A549 (cell line): Measurements from ENCODE around the gene SIX6. TPM values are rescaled to one million over a fixed set of nuclear protein-coding genes. Genes with fewer than 3 reads are reported as not detected.

Source experiments
- ATAC-seq, 2 experiments: fragments of 200-7000 bp in 1 of 2; fragments of >200 bp in 1 of 2; cut with Nextera tagmentation in 1 of 2; cut with Tn5 transposase in 1 of 2; 3 replicates each; pipeline versions ENCODE4 v1.8.0 to v1.9.1; 2018 to 2020; ENCODE audit warnings: mild to moderate bottlenecking in 1 of 2, moderate library complexity in 1 of 2
- CTCF ChIA-PET: fragments of 300-600 bp; sonication (Branson Sonifier 250); formaldehyde crosslinking; extraction: SDS; loops from one replicate; lab custom pipeline; 2021; ENCODE audit warnings: antibody characterized with exemption, inconsistent platforms; lab: Yijun Ruan, JAX
- POLR2A ChIA-PET: fragments of 350-600 bp; formaldehyde crosslinking; extraction: SDS; loops from one replicate; lab custom pipeline; 2021; ENCODE audit warnings: antibody characterized with exemption, inconsistent platforms; lab: Yijun Ruan, JAX
- DNase-seq, 2 experiments: peaks; one replicate each; pipeline versions ENCODE4 v3.0.0 to v3.0.0-alpha.2; 2011 to 2016; ENCODE audit warnings: low read depth in 1 of 2, low spot score in 1 of 2
- FAIRE-seq: peaks from 2 replicates; lab custom pipeline; 2011; peaks lifted over from hg19 to GRCh38; lab: Jason Lieb, UNC
- H3K27ac ChIP-seq, 2 experiments: fragments of >200 bp; sonication (Bioruptor Twin); formaldehyde crosslinking; 3 replicates each; pipeline ENCODE4 v1.5.1; 2016 to 2017
- H3K4me1 ChIP-seq: fragments of >200 bp; sonication (Bioruptor Twin); formaldehyde crosslinking; 3 replicates; pipeline ENCODE4 v1.6.1; 2016
- H3K4me2 ChIP-seq: fragments of >200 bp; sonication (Bioruptor Twin); formaldehyde crosslinking; 3 replicates; pipeline ENCODE4 v1.6.1; 2016
- H3K4me3 ChIP-seq: fragments of >200 bp; sonication (Bioruptor Twin); formaldehyde crosslinking; 3 replicates; pipeline ENCODE4 v1.5.1; 2016
- H3K9me3 ChIP-seq: fragments of >200 bp; sonication (Bioruptor Twin); formaldehyde crosslinking; 3 replicates; pipeline ENCODE4 v1.6.1; 2016
- ATOH8 ChIP-seq: fragments of 250-450 bp; sonication (Bioruptor Pico); IDR thresholded peaks from 2 replicates; pipeline ENCODE4 v1.5.0; 2020; ENCODE audit warnings: low read depth, mild to moderate bottlenecking, moderate library complexity
- BCL3 ChIP-seq: fragments of >200 bp; sonication (Bioruptor Twin); formaldehyde crosslinking; IDR thresholded peaks from 3 replicates; pipeline ENCODE4 v1.6.1; 2016
- CBX2 ChIP-seq: fragments of 200-600 bp; sonication (generic); IDR thresholded peaks from 2 replicates; pipeline ENCODE4 v1.6.1; 2016; ENCODE audit warnings: low read depth, mild to moderate bottlenecking, borderline replicate concordance
- CBX8 ChIP-seq: fragments of 200-600 bp; sonication (generic); IDR thresholded peaks from 2 replicates; pipeline ENCODE4 v1.6.1; 2016
- CHD4 ChIP-seq: fragments of 200-600 bp; sonication (generic); IDR thresholded peaks from 2 replicates; pipeline ENCODE4 v1.6.1; 2016; ENCODE audit warnings: antibody characterized with exemption, mild to moderate bottlenecking, borderline replicate concordance
- CTCF ChIP-seq: fragments of >200 bp; sonication (Bioruptor Twin); formaldehyde crosslinking; IDR thresholded peaks from 3 replicates; pipeline ENCODE4 v1.5.1; 2016
- ESRRA ChIP-seq: fragments of 150-350 bp; IDR thresholded peaks from 2 replicates; pipeline ENCODE4 v1.6.1; 2014; ENCODE audit warnings: mild to moderate bottlenecking, low read length, borderline replicate concordance
- FOSL2 ChIP-seq, 2 experiments: fragments of 450-650 bp in 1 of 2; fragments of >200 bp in 1 of 2; sonication (Bioruptor Twin) in 1 of 2; formaldehyde crosslinking; IDR thresholded peaks; 2 replicates each; pipeline versions ENCODE4 v1.5.0 to v1.6.1; 2016 to 2020; ENCODE audit warnings: mild to moderate bottlenecking in 1 of 2, moderate library complexity in 1 of 2
- FOXS1 ChIP-seq: fragments of 250-450 bp; sonication (Bioruptor Pico); IDR thresholded peaks from 2 replicates; pipeline ENCODE4 v1.5.0; 2020; ENCODE audit warnings: mild to moderate bottlenecking, moderate library complexity
- HOXA7 ChIP-seq: fragments of 250-450 bp; sonication (Bioruptor Pico); IDR thresholded peaks from 2 replicates; pipeline ENCODE4 v1.5.0; 2020; ENCODE audit warnings: mild to moderate bottlenecking, moderate library complexity
- HOXB13 ChIP-seq: fragments of 250-450 bp; sonication (Bioruptor Pico); IDR thresholded peaks from 2 replicates; pipeline ENCODE4 v1.5.0; 2020; ENCODE audit warnings: low read depth, mild to moderate bottlenecking, moderate library complexity
- KDM5A ChIP-seq: fragments of 200-600 bp; sonication (generic); IDR thresholded peaks from 2 replicates; pipeline ENCODE4 v1.6.1; 2016; ENCODE audit warnings: antibody characterized with exemption, mild to moderate bottlenecking
- POLR2AphosphoS2 ChIP-seq: conservative IDR thresholded peaks from 2 replicates; pipeline ENCODE4 v1.6.1; 2012; ENCODE audit warnings: low read length, improper control_type of control experiment, inconsistent platforms
- RARB ChIP-seq: fragments of 250-450 bp; sonication (Bioruptor Pico); IDR thresholded peaks from 2 replicates; pipeline ENCODE4 v1.8.0; 2021; ENCODE audit warnings: mild to moderate bottlenecking, moderate library complexity
- RCOR1 ChIP-seq: fragments of 150-350 bp; IDR thresholded peaks from 2 replicates; pipeline ENCODE4 v1.6.1; 2014; ENCODE audit warnings: antibody characterized with exemption, low read length, low read depth
- RNF2 ChIP-seq: fragments of 200-600 bp; sonication (generic); IDR thresholded peaks from 2 replicates; pipeline ENCODE4 v1.6.1; 2016; ENCODE audit warnings: low read depth, mild to moderate bottlenecking, antibody characterized with exemption, moderate library complexity, borderline replicate concordance
- TP53 ChIP-seq: fragments of 250-450 bp; sonication (Bioruptor Pico); IDR thresholded peaks from 2 replicates; pipeline ENCODE4 v1.5.0; 2021; ENCODE audit warnings: mild to moderate bottlenecking, moderate library complexity
- ZC3H11A ChIP-seq: fragments of 450-650 bp; IDR thresholded peaks from 2 replicates; pipeline ENCODE4 v1.6.1; 2014; ENCODE audit warnings: antibody characterized with exemption, mild to moderate bottlenecking
- ZFP36 ChIP-seq: fragments of 450-650 bp; IDR thresholded peaks from 2 replicates; pipeline ENCODE4 v1.6.1; 2014; ENCODE audit warnings: borderline replicate concordance; ENCODE audit not compliant: partially characterized antibody
- ZNF302 ChIP-seq: fragments of 250-450 bp; sonication (Bioruptor Pico); IDR thresholded peaks from 2 replicates; pipeline ENCODE4 v1.9.0; 2021; ENCODE audit warnings: inconsistent platforms, mild to moderate bottlenecking, moderate library complexity
- ZSCAN20 ChIP-seq: fragments of 250-450 bp; sonication (Bioruptor Pico); IDR thresholded peaks from 2 replicates; pipeline ENCODE4 v1.8.0; 2022; ENCODE audit warnings: mild to moderate bottlenecking, moderate library complexity
- WGBS: methylation state at CpG from one replicate; pipeline ENCODE4 v1.1.6; 2017; ENCODE audit errors: missing lambda C conversion rate; 5-methylcytosine and 5-hydroxymethylcytosine counted together
- polyA plus RNA-seq, 4 experiments: library from polyadenylated mRNA; depleted of rRNA in 3 of 4; stranded (reverse); fragments of >200 nt; fragmentation: RNase III in 1 of 4; extraction: RNeasy Plus Mini Kit Qiagen cat#74134 plus additional on column Dnase treatment in 1 of 4; gene quantifications; 2 replicates in 3 of 4; 3 replicates in 1 of 4; pipeline ENCODE4 v1.2.3, GENCODE V29; 2011 to 2017
- TF ChIP-seq, protein P1 (sequence below): IDR thresholded peaks from 2 replicates; pipeline ENCODE4 v1.6.1; 2012
- TF ChIP-seq, protein P2 (sequence below): fragments of 200-600 bp; sonication (generic); IDR thresholded peaks from 2 replicates; pipeline ENCODE4 v1.6.1; 2016; ENCODE audit warnings: antibody characterized with exemption, mild to moderate bottlenecking, moderate library complexity
- TF ChIP-seq, protein P3 (sequence below): fragments of 150-350 bp; IDR thresholded peaks from 2 replicates; pipeline ENCODE4 v1.6.1; 2014; ENCODE audit warnings: low read depth, mild to moderate bottlenecking, low read length

Gene SIX6
- polyA plus RNA-seq, 2 of the 4 experiments (the other 2 are of a cell fraction) = not detected

DNA sequence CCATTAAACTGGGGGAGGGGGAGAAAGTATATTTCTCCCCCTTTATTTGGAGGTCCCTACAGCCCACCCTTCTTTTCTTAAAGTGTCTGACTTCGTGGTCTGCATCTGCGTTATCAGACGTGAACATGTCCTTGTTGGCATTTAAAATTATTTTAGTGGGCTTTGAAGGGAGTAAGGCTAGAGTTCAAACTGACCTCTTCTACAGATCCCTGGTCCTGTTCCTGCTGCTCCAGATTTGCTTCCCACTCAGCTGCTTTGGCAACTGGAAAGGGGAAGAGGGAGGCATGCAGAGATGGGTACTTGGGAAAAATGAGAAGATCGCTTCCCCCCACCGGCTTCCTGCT, 611 bp upstream of the SIX6 start (continued):
- TF ChIP-seq BCL3 (no peak), ESRRA (no peak), ATOH8 (CRISPR knock-in tag) (no peak), FOXS1 (CRISPR knock-in tag) (no peak)
- TF ChIP-seq, protein P1, sequence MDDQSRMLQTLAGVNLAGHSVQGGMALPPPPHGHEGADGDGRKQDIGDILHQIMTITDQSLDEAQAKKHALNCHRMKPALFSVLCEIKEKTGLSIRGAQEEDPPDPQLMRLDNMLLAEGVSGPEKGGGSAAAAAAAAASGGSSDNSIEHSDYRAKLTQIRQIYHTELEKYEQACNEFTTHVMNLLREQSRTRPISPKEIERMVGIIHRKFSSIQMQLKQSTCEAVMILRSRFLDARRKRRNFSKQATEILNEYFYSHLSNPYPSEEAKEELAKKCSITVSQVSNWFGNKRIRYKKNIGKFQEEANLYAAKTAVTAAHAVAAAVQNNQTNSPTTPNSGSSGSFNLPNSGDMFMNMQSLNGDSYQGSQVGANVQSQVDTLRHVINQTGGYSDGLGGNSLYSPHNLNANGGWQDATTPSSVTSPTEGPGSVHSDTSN = no peak

DNA sequence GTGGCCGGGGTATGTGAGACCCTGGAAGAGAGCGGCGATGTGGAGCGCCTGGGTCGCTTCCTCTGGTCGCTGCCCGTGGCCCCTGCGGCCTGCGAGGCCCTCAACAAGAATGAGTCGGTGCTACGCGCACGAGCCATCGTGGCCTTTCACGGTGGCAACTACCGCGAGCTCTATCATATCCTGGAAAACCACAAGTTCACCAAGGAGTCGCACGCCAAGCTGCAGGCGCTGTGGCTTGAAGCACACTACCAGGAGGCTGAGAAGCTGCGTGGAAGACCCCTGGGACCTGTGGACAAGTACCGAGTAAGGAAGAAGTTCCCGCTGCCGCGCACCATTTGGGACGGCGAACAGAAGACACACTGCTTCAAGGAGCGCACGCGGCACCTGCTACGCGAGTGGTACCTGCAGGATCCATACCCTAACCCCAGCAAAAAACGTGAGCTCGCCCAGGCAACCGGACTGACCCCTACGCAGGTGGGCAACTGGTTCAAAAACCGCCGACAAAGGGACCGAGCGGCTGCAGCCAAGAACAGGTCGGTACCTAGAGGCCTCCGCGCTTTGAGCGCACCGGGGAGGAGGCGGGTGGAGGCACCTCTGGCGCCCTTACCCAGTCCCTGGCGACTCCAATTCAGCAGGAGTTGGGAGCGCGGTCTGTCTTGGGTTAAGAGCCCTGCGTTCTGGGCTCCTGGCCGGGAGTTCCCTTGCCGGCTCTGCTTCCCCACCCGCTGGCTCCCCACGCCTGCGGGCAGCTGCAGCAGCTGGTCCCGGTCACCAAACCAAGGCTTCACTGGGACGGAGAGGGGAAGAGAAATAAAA, 700 bp downstream of the SIX6 start:
- no peak for FAIRE-seq
- CTCF ChIA-PET = interaction anchor here (1.0 to 1.1 kb wide), 3 partner anchors 18 to 325 kb away, joined by 3 read pairs; no protein-coding TSS in a partner anchor

DNA sequence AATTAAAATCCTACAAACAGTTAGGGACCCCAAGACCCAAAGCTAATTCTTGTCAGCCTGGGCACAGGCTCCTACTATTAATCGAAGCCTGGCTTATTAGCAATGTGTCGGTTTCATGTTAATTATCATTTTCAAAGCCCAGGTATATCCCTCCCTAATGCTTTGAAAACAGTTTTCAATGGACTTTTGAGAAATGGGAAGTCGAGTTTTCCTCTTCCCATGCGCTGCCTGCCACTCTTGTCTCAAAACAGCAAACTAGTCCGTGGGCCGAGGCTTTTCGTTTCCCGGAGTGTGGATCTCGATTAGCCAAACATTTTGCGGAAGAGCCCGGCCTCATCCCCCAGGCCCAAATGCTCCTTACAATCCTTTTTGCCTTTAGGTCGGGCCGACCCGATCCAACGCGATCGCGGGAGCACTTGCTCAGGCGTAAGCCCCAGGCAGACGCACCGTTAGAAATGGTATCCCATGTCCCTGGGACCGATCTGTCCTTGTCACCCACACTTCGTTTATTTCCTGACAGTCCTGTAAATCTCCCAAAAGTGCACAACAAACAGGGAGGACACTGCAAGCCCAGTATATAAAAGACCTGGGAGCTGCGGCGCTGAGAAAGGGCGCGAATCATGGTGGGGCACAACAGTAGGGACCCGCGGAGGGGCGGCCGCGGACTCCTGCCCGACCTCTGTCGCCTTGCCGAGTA, 1.5 kb downstream of the SIX6 start:
- ChIA-PET POLR2A (no interaction called here), CTCF (interaction anchor here (1.0 kb wide), 1 partner anchor 18 kb away, joined by 3 read pairs; no protein-coding TSS in a partner anchor)
- H3K4me2 ChIP-seq = no peak overlapping the region
- WGBS = 75% methylated on average over 34 of the region's 35 CpGs
- FAIRE-seq = no peak
- H3K9me3 ChIP-seq = no peaks in the 10 kb centered on the region
- H3K27ac ChIP-seq = no peak overlapping the region
- ATAC-seq = no peak
- no peak for DNase-seq
- no peaks in the 10 kb centered on the region for H3K4me1 ChIP-seq
- H3K4me3 ChIP-seq = no peak overlapping the region
- TF ChIP-seq RNF2 (no peak), RARB (CRISPR knock-in tag) (no peak), CTCF (no peak), CBX2 (no peak), BCL3 (no peak)
- TF ChIP-seq, protein P1 = no peak
- TF ChIP-seq, protein P2, sequence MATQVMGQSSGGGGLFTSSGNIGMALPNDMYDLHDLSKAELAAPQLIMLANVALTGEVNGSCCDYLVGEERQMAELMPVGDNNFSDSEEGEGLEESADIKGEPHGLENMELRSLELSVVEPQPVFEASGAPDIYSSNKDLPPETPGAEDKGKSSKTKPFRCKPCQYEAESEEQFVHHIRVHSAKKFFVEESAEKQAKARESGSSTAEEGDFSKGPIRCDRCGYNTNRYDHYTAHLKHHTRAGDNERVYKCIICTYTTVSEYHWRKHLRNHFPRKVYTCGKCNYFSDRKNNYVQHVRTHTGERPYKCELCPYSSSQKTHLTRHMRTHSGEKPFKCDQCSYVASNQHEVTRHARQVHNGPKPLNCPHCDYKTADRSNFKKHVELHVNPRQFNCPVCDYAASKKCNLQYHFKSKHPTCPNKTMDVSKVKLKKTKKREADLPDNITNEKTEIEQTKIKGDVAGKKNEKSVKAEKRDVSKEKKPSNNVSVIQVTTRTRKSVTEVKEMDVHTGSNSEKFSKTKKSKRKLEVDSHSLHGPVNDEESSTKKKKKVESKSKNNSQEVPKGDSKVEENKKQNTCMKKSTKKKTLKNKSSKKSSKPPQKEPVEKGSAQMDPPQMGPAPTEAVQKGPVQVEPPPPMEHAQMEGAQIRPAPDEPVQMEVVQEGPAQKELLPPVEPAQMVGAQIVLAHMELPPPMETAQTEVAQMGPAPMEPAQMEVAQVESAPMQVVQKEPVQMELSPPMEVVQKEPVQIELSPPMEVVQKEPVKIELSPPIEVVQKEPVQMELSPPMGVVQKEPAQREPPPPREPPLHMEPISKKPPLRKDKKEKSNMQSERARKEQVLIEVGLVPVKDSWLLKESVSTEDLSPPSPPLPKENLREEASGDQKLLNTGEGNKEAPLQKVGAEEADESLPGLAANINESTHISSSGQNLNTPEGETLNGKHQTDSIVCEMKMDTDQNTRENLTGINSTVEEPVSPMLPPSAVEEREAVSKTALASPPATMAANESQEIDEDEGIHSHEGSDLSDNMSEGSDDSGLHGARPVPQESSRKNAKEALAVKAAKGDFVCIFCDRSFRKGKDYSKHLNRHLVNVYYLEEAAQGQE = no peak

More for the DNA sequence above, 700 bp downstream of the SIX6 start:
- DNase-seq (no peak), ATAC-seq (no peak)
- no peak overlapping the region for H3K27ac ChIP-seq
- TF ChIP-seq ZFP36 = no peak
- no peak for TF ChIP-seq FOSL2 (IDR thresholded peaks at IDR 0.05)
- TF ChIP-seq FOSL2 (CRISPR knock-in tag; IDR thresholded peaks at IDR 0.05) = no peak
- no peak for TF ChIP-seq RNF2
- TF ChIP-seq ZC3H11A = no peak
- no peak for TF ChIP-seq FOXS1 (CRISPR knock-in tag)
- no peak for TF ChIP-seq HOXB13 (CRISPR knock-in tag)
- no peak for TF ChIP-seq RCOR1
- TF ChIP-seq POLR2AphosphoS2 = no peak
- no peak for TF ChIP-seq KDM5A
- no peak for TF ChIP-seq ZNF302 (CRISPR knock-in tag)
- TF ChIP-seq CHD4 = no peak
- no peak for TF ChIP-seq CBX8
- no peak for TF ChIP-seq ZSCAN20 (CRISPR knock-in tag)
- no peak for TF ChIP-seq HOXA7 (CRISPR knock-in tag)
- TF ChIP-seq, protein P3, sequence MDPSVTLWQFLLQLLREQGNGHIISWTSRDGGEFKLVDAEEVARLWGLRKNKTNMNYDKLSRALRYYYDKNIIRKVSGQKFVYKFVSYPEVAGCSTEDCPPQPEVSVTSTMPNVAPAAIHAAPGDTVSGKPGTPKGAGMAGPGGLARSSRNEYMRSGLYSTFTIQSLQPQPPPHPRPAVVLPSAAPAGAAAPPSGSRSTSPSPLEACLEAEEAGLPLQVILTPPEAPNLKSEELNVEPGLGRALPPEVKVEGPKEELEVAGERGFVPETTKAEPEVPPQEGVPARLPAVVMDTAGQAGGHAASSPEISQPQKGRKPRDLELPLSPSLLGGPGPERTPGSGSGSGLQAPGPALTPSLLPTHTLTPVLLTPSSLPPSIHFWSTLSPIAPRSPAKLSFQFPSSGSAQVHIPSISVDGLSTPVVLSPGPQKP = no peak
- TF ChIP-seq TP53 = no peak
- H3K4me3 ChIP-seq = no peak overlapping the region
- 62% methylated on average over 39 of the region's 58 CpGs for WGBS
- H3K4me2 ChIP-seq = no peak overlapping the region
- no peaks in the 10 kb centered on the region for H3K9me3 ChIP-seq
- no peaks in the 10 kb centered on the region for H3K4me1 ChIP-seq
- POLR2A ChIA-PET = no interaction called here
